Muscle of leg (tissue), 11 donors: ENCODE results near the gene SLC29A3. TPM values are rescaled to one million over a fixed set of nuclear protein-coding genes. Genes with fewer than 3 reads are reported as not detected.
"Not testable (repeated sequence)": the region's sequence is repeated elsewhere in the genome, so short reads cannot be mapped to it uniquely, and the experiment has no call there.

ENCODE experiments used
- DNase-seq: peaks from one replicate; pipeline ENCODE4 v3.0.0; 2013
- H3K27ac ChIP-seq: one replicate; pipeline ENCODE4 v1.5.1; 2013; ENCODE audit warnings: mild to moderate bottlenecking, low read length, control low read depth
- H3K27me3 ChIP-seq: one replicate; pipeline ENCODE4 v1.6.1; 2013; ENCODE audit warnings: low read length; ENCODE audit not compliant: control insufficient read depth, insufficient read depth
- H3K36me3 ChIP-seq: one replicate; pipeline ENCODE4 v1.6.1; 2013; ENCODE audit warnings: low read length; ENCODE audit not compliant: control insufficient read depth, insufficient read depth
- H3K4me1 ChIP-seq: one replicate; pipeline ENCODE4 v1.6.1; 2013; ENCODE audit warnings: low read length; ENCODE audit not compliant: control insufficient read depth, insufficient read depth
- H3K4me3 ChIP-seq: one replicate; pipeline ENCODE4 v1.5.1; 2013; ENCODE audit warnings: low read length, control low read depth
- H3K9me3 ChIP-seq: replicated peaks from 2 replicates; pipeline ENCODE4 v1.6.1; 2013; ENCODE audit warnings: low read depth, low read length; ENCODE audit not compliant: control insufficient read depth
- WGBS: methylation state at CpG from one replicate; pipeline ENCODE4 v1.1.5; 2013; ENCODE audit warnings: missing lambda C conversion rate; ENCODE audit not compliant: insufficient coverage; 5-methylcytosine and 5-hydroxymethylcytosine counted together
- polyA plus RNA-seq, 8 donors: library from polyadenylated mRNA; unstranded; fragments of 120-200 nt; gene quantifications; one replicate each; pipeline versions ENCODE4 v1.2.1 to v1.2.3, GENCODE V29; 2013; ENCODE audit warnings: inconsistent platforms in 1 of 8, low replicate concordance in 1 of 8; ENCODE audit not compliant: insufficient read length in 8 of 8, insufficient read depth in 1 of 8
- total RNA-seq: library from RNA; stranded (reverse); fragments of 120-200 nt; gene quantifications from one replicate; pipeline ENCODE4 v1.2.4, GENCODE V29; 2013

SLC29A3 gene
- total and polyA plus RNA-seq, 9 donors: 1.7 to 5.4 (median 3.8) TPM

DNA sequence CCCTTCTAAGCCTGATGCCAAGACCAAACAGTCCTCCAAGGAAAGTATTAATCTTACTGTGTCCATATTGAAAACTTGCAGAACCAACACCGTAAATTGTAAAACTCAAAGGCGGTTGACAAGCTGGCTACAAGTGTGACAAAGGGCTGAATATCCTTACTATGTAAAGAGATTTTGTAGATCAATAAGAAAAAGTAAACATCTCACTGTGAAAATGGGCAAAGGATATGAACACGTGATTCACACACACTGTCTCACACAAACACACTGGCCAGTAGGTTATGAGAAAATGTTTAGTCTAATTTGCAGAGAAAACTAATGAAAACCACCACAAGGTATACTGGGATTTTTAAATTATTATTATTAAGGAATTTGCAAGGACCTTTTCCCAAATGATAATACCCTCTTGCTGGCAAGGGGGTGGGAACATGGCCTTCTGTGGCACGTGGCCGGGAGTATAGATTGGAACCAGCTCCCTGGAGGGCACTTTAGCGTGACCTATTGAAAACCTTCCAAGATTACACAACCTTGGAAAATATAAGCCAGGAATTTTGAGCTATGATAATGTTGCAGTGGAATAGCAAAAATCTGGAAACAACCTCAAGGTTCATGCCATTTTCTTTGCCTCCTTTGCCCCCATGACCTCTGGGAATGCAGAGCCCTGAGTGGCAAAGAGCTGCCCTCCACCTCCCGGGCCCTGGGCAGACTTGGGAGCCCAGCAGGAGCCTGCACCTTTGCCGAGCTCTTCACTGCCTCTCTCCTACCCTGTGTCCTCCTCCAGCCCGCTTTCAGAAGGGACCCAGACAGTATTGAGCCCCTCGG, 26.2 kb upstream of the SLC29A3 start:
- peaks cover 26% of the 10 kb centered on the region for H3K4me1 ChIP-seq
- H3K4me3 ChIP-seq: no peak overlapping the region
- 88% methylated on average over 4 of the region's 10 CpGs for WGBS
- H3K27ac ChIP-seq: no peak overlapping the region
- H3K9me3 ChIP-seq: no peaks in the 10 kb centered on the region
- no peaks in the 10 kb centered on the region for H3K27me3 ChIP-seq
- H3K36me3 ChIP-seq: peaks cover 21% of the 10 kb centered on the region
- no peak for DNase-seq

DNA sequence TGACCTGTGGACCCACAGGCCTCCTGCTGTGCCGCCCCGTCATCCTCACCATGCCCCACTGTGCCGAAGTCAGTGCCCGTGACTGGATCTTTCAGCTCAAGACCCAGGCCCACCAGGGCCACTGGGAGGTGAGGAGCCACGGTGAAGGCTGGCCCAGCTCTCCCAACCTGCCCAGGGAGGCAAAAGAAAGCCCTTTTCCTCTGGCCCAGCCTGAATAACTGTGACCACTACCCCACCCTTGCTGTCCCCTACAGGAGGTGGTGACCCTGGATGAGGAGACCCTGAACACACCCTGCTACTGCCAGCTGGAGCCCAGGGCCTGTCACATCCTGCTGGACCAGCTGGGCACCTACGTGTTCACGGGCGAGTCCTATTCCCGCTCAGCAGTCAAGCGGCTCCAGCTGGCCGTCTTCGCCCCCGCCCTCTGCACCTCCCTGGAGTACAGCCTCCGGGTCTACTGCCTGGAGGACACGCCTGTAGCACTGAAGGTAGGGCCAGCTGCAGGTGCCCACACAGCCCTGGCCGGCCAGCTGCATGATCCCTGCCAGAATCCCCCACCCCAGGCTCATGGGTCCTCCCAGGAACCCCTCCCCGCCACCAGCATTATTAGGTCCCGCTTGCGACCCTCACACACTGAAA, 25.5 kb upstream of the SLC29A3 start:
- WGBS: 79% methylated on average over 15 of the region's 19 CpGs
- Histone ChIP-seq H3K4me1 (peaks cover 26% of the 10 kb centered on the region), H3K9me3 (no peaks in the 10 kb centered on the region), H3K27me3 (no peaks in the 10 kb centered on the region), H3K36me3 (peaks cover 23% of the 10 kb centered on the region), H3K27ac (no peak overlapping the region), H3K4me3 (no peak overlapping the region)
- no peak for DNase-seq

DNA sequence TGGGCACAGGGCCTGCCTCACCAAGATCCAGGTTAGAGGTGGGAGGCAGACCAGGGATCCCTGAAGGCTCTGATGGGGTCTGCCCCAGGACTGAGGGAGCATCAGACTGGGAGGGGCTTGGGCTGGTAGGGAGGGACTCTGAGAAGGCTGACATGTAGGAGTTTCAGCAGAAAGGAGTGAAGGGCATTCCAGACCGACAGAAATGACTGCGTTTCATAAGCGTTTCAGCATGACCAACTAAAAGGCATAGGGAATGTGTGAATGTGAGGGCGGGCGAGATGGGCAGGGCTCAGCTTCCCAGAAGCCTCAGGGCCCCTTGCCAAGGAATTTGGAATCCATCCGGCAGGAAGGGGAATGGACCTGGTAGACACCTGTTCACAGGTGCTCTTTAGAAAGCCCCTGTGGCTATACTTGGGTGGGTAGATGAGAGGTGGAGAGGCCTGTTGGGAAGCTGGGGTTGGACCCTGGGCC, 24.9 kb upstream of the SLC29A3 start:
- DNase-seq: no peak
- H3K4me3 ChIP-seq: no peak overlapping the region
- peaks cover 23% of the 10 kb centered on the region for H3K36me3 ChIP-seq
- H3K9me3 ChIP-seq: no peaks in the 10 kb centered on the region
- H3K27ac ChIP-seq: no peak overlapping the region
- 66% methylated on average over 6 of the region's 6 CpGs for WGBS
- H3K27me3 ChIP-seq: no peaks in the 10 kb centered on the region
- peaks cover 26% of the 10 kb centered on the region for H3K4me1 ChIP-seq

DNA sequence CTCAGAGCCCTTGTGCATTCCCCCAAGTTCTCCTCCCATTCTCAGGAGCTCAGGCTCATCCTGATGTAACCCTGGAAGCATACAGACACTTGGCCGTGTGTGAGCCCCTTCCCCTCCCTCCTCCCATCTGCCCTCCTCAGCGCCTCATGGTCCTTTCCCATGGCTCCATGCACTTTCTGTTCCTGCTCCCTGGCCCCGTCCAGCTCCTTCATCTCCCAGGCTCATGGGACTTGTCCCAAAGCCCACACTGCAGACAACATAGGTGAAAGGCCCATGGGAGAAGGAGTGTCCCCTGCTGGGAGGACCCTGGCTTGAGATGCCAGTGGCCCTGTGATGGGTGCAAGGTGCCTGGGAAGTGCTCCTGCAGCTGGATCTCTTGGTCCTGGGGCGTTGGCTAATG, 24.2 kb upstream of the SLC29A3 start:
- no peak overlapping the region for H3K27ac ChIP-seq
- H3K36me3 ChIP-seq: peaks cover 23% of the 10 kb centered on the region
- H3K27me3 ChIP-seq: no peaks in the 10 kb centered on the region
- no peak overlapping the region for H3K4me3 ChIP-seq
- DNase-seq: no peak
- H3K4me1 ChIP-seq: peaks cover 26% of the 10 kb centered on the region
- H3K9me3 ChIP-seq: no peaks in the 10 kb centered on the region
- 75% methylated on average over 4 of the region's 4 CpGs for WGBS

DNA sequence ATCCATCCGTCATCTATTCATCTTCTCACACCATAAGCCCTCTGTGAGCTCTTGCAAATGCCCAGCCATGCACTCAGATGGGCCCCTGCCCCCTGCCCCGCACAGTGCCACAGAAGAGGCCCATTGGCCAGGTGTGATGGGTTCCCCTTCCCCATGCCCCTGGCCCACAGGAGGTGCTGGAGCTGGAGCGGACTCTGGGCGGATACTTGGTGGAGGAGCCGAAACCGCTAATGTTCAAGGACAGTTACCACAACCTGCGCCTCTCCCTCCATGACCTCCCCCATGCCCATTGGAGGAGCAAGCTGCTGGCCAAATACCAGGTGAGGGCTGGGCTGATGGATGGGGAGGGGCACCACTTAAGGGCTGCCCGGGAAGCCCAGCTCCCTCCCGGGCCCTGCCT, 23.4 kb upstream of the SLC29A3 start:
- WGBS: 81% methylated on average over 4 of the region's 9 CpGs
- Histone ChIP-seq H3K27ac (no peak overlapping the region), H3K4me3 (no peak overlapping the region), H3K9me3 (no peaks in the 10 kb centered on the region), H3K4me1 (peaks cover 19% of the 10 kb centered on the region), H3K27me3 (no peaks in the 10 kb centered on the region), H3K36me3 (peaks cover 17% of the 10 kb centered on the region)
- no peak for DNase-seq

DNA sequence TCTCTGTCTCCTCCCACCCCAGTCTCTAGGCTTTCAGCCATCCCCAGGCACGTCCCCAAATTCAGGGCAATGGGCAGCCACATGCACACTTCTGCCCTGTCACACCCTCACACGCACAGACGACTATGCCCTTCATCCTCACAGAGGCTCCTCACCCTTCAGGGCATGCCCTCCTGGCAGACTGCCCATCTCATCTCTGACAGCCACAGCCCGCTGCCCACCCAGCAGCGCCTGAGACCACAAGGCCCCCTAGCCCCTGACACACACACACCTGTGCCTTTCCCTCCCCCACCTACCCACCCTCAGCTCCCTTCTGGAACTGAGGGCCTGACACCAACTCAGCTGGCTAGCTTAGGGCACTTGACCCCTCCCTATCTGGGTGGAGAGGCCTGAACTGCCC, 23.0 kb upstream of the SLC29A3 start:
- Histone ChIP-seq H3K9me3 (no peaks in the 10 kb centered on the region), H3K4me3 (no peak overlapping the region), H3K27ac (no peak overlapping the region), H3K27me3 (no peaks in the 10 kb centered on the region), H3K4me1 (peaks cover 16% of the 10 kb centered on the region), H3K36me3 (peaks cover 22% of the 10 kb centered on the region)
- no peak for DNase-seq
- WGBS: 66% methylated on average over 5 of the region's 5 CpGs

DNA sequence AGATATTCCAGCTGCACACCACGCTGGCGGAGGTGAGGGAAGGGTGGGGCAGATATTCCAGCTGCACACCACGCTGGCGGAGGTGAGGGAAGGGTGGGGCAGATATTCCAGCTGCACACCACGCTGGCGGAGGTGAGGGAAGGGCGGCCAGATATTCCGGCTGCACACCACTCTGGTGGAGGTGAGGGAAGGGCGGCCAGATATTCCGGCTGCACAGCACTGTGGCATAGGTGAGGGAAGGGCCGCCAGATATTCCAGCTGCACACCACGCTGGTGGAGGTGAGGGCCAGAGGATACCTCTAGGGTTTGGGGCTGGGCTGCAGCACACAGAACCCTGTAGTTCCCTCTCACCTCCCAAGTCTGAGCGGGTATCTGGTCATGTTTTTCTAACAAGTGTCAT, 22.2 kb upstream of the SLC29A3 start:
- WGBS: 84% methylated on average over 6 of the region's 13 CpGs

DNA sequence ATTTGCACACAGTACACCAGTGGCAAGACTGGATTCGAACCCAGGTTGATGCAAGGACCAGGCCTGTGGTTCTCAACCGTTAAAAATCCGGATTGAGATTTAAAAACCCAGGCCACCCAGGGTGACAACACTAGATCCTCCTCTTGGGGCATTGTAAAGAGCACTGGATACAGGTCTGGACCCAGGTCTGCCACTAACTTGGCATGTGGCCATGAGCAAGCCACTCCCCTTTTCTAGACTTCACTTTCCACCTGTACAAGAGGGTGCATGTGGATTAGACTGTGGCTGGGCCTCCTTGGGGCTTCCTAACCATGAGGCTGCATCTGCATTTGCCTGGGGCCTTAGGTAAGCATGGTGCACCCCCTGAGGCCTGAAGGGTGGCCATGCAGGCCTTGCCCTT, 21.7 kb upstream of the SLC29A3 start:
- peaks cover 23% of the 10 kb centered on the region for H3K36me3 ChIP-seq
- DNase-seq: no peak
- WGBS: 100% methylated on average over 3 of the region's 3 CpGs

More for the DNA sequence above, 22.2 kb upstream of the SLC29A3 start:
- H3K27me3 ChIP-seq, H3K9me3 ChIP-seq, H3K27ac ChIP-seq, H3K4me3 ChIP-seq, H3K4me1 ChIP-seq, DNase-seq: not testable (repeated sequence)
- peaks cover 23% of the 10 kb centered on the region for H3K36me3 ChIP-seq

DNA sequence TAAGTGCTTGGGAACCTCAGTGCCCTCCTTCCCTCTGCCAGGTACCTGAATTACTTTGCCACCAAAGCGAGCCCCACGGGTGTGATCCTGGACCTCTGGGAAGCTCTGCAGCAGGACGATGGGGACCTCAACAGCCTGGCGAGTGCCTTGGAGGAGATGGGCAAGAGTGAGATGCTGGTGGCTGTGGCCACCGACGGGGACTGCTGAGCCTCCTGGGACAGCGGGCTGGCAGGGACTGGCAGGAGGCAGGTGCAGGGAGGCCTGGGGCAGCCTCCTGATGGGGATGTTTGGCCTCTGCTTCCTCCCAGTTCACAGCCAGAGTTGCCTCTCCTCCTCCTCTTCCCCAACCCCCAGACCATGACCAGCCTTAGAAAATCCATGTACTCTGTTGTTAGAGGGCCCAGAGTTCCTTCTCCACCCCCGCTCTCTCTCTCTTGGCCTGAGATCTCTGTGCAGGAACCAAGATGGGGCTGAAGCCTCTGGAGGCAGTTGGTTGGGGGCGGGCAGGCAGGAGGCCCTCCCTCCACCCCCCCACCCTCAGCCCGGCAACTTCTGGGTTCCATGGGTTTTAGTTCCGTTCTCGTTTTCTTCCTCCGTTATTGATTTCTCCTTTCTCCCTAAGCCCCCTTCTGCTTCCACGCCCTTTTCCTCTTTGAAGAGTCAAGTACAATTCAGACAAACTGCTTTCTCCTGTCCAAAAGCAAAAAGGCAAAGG, 19.8 kb upstream of the SLC29A3 start:
- no peak overlapping the region for H3K4me3 ChIP-seq
- H3K27ac ChIP-seq: no peak overlapping the region
- H3K27me3 ChIP-seq: no peaks in the 10 kb centered on the region
- peak; percentile 57 for DNase-seq
- peaks cover 23% of the 10 kb centered on the region for H3K36me3 ChIP-seq
- H3K4me1 ChIP-seq: no peaks in the 10 kb centered on the region
- H3K9me3 ChIP-seq: no peaks in the 10 kb centered on the region
- 82% methylated on average over 6 of the region's 14 CpGs for WGBS

More for the DNA sequence above, 21.7 kb upstream of the SLC29A3 start:
- no peaks in the 10 kb centered on the region for H3K27me3 ChIP-seq
- no peak overlapping the region for H3K27ac ChIP-seq
- H3K9me3 ChIP-seq: no peaks in the 10 kb centered on the region
- peaks cover 9% of the 10 kb centered on the region for H3K4me1 ChIP-seq
- H3K4me3 ChIP-seq: no peak overlapping the region
